Heart left ventricle (tissue), 13 donors: ENCODE data around the gene CIC.

ENCODE experiments used
- POLR2A ChIP-seq, 2 donors: fragments of 450-650 bp; IDR thresholded peaks; one replicate each; pipeline ENCODE4 v1.6.1; 2017; ENCODE audit warnings: antibody characterized with exemption in 2 of 2, mild to moderate bottlenecking in 2 of 2, moderate library complexity in 2 of 2
- TF ChIP-seq, protein P1 (sequence below), 12 donors: fragments of 200-600 bp; sonication (generic) in 4 of 12; IDR thresholded peaks; one replicate each; pipeline versions ENCODE4 v1.5.0 to v1.8.0; 2018 to 2022; ENCODE audit warnings: antibody characterized with exemption in 12 of 12, mild to moderate bottlenecking in 5 of 12
- donor health status: ischemic (EF 13 %, LVEDD 7.1; RV severe dilation, severe dysfunction).
- donor health status: DM: no; HTN: yes; CAD: no.
- donor health status: DM: no; HTN: no; CAD: no.
- donor health status: ischemic (EF 25% LVEDD 6.9; RV normal size, moderate dysfunction).
- donor health status: ischemic (EF 25% LVEDD 5.7; RV mildly dilated, moderate dysfunction).
- donor health status: ischemic (EF 35%, LVEDD 5.7; RV mildly dilated, moderate dysfunction).
- donor health status: nonischemic (EF 11% LVEDD 7.7; RV severe dilation, severe dysfunction).
- donor health status: DM: yes; HTN: yes; CAD: no.
- donor health status: PGD.
- donor health status: ischemic (EF 29% LVEDD 5.4; RV normal size, mild dysfunction).
- donor health status: nonischemic (EF 23%, LVEDD 6.1; RV moderate dilation, normal function).

DNA sequence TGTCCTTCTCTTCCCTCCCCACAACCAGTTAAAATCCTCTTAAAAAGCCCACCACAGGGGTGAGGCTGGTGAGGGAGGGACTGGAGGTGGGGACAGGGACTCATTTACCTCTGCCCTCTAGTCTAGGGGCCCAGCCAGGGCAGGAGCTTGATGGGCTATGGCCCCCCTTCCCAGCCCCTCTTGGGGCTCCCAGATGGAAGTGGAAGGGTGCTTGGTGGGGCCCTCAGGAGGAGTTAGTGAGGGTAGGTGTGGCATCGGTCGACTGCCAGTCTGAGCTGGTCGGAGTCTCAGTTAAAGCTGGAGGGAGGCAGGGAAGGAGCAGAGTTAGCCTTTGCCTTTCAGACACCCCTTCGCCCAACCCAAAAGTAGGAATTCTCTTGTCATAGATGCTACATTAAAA is 38.5 kb upstream of the CIC start:
- TF ChIP-seq, protein P1, sequence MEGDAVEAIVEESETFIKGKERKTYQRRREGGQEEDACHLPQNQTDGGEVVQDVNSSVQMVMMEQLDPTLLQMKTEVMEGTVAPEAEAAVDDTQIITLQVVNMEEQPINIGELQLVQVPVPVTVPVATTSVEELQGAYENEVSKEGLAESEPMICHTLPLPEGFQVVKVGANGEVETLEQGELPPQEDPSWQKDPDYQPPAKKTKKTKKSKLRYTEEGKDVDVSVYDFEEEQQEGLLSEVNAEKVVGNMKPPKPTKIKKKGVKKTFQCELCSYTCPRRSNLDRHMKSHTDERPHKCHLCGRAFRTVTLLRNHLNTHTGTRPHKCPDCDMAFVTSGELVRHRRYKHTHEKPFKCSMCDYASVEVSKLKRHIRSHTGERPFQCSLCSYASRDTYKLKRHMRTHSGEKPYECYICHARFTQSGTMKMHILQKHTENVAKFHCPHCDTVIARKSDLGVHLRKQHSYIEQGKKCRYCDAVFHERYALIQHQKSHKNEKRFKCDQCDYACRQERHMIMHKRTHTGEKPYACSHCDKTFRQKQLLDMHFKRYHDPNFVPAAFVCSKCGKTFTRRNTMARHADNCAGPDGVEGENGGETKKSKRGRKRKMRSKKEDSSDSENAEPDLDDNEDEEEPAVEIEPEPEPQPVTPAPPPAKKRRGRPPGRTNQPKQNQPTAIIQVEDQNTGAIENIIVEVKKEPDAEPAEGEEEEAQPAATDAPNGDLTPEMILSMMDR (IDR thresholded peaks at IDR 0.05): no peak
- TF ChIP-seq POLR2A (IDR thresholded peaks at IDR 0.05): no peak
